EH (cell line): Measurements from ENCODE around the gene MAD2L1BP.
"Not testable (repeated sequence)": the region's sequence is repeated elsewhere in the genome, so short reads cannot be mapped to it uniquely, and the experiment has no call there.

Experiments used
- DNase-seq: peaks from one replicate; pipeline ENCODE4 v3.0.0-alpha.2; 2015; ENCODE audit warnings: low read depth

The MAD2L1BP gene

GRCh38 chr6:43627008-43627825 lies 8.4 kb upstream of the MAD2L1BP start:
- DNase-seq, result peak; percentile 98

- DNase-seq, result peak; percentile 70
These were observed 7.1 kb upstream of the MAD2L1BP start for GRCh38 chr6:43628393-43629103.

- DNase-seq, result peak; percentile 99
These were observed 6.5 kb upstream of the MAD2L1BP start, which contains the start of gene GTPBP2 for GRCh38 chr6:43629104-43629504. Gene GTPBP2 (minus strand): TSS chr6:43629264. CDS start chr6:43629162, 102 bp downstream.

- DNase-seq, result peak; percentile 98
These were observed 5.9 kb upstream of the MAD2L1BP start for GRCh38 chr6:43629505-43630300.

GRCh38 chr6:43630980-43631619 lies 4.5 kb upstream of the MAD2L1BP start:
- no peak for DNase-seq

GRCh38 chr6:43633002-43633401 lies 2.6 kb upstream of the MAD2L1BP start:
- not testable (repeated sequence) for DNase-seq

- no peak for DNase-seq
These were observed 837 bp upstream of the MAD2L1BP start for GRCh38 chr6:43634702-43635303.

- DNase-seq, result peak; percentile 32
These were observed 644 bp downstream of the MAD2L1BP start for GRCh38 chr6:43636308-43636659.

GRCh38 chr6:43639984-43640800 lies 4.6 kb downstream of the MAD2L1BP start:
- DNase-seq, result no peak

GRCh38 chr6:43644940-43645612 lies 9.4 kb downstream of the MAD2L1BP start, which contains the start of gene RSPH9:
Gene RSPH9 (plus strand): TSS chr6:43645036. CDS start chr6:43645099, 63 bp downstream.
- DNase-seq, result peak; percentile 69

- DNase-seq, result no peak
These were observed 9.9 kb downstream of the MAD2L1BP start for GRCh38 chr6:43645613-43645964.

- DNase-seq, result no peak
These were observed 12.0 kb downstream of the MAD2L1BP start for GRCh38 chr6:43647613-43648012.

- DNase-seq, result no peak
These were observed 12.6 kb downstream of the MAD2L1BP start for GRCh38 chr6:43648248-43648647.

- DNase-seq, result not testable (repeated sequence)
These were observed 17.2 kb downstream of the MAD2L1BP start for GRCh38 chr6:43652822-43653221.

GRCh38 chr6:43657221-43657802 lies 21.7 kb downstream of the MAD2L1BP start:
- DNase-seq, result no peak

- DNase-seq, result no peak
These were observed 22.5 kb downstream of the MAD2L1BP start for GRCh38 chr6:43658161-43658560.

GRCh38 chr6:43662948-43663347 lies 27.3 kb downstream of the MAD2L1BP start:
- not testable (repeated sequence) for DNase-seq

GRCh38 chr6:43665376-43665775 lies 29.7 kb downstream of the MAD2L1BP start:
- peak; percentile 53 for DNase-seq

- DNase-seq, result no peak
These were observed 30.7 kb downstream of the MAD2L1BP start for GRCh38 chr6:43666196-43666920.
